Tibial nerve (tissue), 3 donors: ENCODE results near the gene DLX5.

Experiments
- POLR2A ChIP-seq, 2 donors: fragments of 450-650 bp; IDR thresholded peaks; one replicate each; pipeline ENCODE4 v1.6.1; 2017; ENCODE audit warnings: antibody characterized with exemption in 2 of 2, mild to moderate bottlenecking in 2 of 2, moderate library complexity in 2 of 2
- TF ChIP-seq, protein P1 (sequence below), 5 experiments: fragments of 200-600 bp in 3 of 5; fragments of 450-650 bp in 2 of 5; sonication (generic) in 3 of 5; IDR thresholded peaks; one replicate each; pipeline ENCODE4 v1.5.1; 2016 to 2019; ENCODE audit warnings: antibody characterized with exemption in 5 of 5, mild to moderate bottlenecking in 3 of 5, moderate library complexity in 2 of 5

DNA sequence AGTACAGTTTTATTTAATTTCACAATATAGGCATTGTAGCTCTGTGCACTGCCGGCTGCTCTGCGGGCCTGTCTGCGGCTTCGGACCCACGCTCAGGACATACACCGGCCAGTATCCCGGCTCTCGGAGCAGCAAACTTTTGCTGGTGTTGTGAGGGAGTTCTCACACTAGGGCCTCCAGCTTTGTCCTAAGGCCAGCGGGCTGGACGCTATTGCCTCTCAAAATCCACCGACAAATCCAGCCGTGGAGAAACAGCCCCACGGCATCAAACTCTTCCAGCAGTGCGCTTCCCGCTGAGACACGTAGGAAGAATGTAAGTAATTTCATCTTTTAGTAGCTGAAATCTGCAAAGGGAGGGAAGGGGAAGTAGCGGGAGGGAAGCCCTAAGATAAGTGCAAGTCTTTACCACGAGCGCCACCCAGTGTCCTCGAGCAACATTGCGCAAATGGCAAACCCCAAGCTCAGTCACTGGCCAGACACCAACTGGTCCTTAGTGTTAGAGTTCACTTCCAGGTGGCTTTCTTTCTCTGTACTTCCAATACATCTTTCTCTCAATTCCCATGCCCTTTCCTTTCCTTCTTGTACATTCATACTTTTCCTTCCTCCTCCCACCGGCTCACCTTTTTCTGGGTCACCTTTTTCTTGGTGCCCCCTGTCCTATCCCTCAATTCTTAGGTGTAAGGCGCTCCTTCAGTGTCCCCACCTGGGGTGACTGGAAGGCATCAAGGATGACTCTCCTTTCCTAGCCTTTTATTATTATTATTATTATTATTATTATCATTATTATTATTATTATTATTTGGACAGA lies 3.0 kb upstream of the DLX5 start:
- TF ChIP-seq POLR2A (IDR thresholded peaks at IDR 0.05) = no peak
- TF ChIP-seq, protein P1, sequence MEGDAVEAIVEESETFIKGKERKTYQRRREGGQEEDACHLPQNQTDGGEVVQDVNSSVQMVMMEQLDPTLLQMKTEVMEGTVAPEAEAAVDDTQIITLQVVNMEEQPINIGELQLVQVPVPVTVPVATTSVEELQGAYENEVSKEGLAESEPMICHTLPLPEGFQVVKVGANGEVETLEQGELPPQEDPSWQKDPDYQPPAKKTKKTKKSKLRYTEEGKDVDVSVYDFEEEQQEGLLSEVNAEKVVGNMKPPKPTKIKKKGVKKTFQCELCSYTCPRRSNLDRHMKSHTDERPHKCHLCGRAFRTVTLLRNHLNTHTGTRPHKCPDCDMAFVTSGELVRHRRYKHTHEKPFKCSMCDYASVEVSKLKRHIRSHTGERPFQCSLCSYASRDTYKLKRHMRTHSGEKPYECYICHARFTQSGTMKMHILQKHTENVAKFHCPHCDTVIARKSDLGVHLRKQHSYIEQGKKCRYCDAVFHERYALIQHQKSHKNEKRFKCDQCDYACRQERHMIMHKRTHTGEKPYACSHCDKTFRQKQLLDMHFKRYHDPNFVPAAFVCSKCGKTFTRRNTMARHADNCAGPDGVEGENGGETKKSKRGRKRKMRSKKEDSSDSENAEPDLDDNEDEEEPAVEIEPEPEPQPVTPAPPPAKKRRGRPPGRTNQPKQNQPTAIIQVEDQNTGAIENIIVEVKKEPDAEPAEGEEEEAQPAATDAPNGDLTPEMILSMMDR (IDR thresholded peaks at IDR 0.05) = peak; percentile 76 to 86 (median 84)
